ENCODE measurements around the gene BCAR3. TPM values are rescaled to one million over a fixed set of nuclear protein-coding genes. Genes with fewer than 3 reads are reported as not detected.
A peak's percentile ranks its signal among the peaks of the same experiment; 100 is the strongest.

BCAR3 gene
- total and polyA plus RNA-seq, 2 of the 4 experiments (the other 2 are of a cell fraction): 41.4 to 46.4 TPM

DNA sequence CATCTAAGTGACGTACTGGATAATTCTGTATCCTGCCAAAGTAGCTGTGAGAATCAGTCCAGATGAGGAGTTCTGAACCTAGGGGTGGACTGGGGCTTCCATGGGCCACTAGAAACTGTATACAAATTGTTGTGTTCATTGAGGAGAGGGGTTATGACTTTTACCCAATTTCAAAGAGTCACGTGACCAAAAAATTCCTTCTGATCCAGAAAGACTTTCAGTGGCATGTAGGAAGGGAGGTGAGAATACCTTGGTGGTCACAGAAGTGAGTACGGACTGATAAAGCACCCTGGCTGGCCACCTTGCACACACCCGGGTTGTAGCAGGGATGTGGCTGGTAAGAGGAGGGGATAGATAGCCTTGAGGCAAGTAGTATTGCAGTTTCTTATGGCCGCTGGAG, 60.4 kb downstream of the BCAR3 start:
- Histone ChIP-seq H3K9me3 (ENCODE audit: control insufficient read depth, insufficient read depth, low read length) (no peaks in the 10 kb centered on the region), H3K79me1 (ENCODE audit: low read depth in 1 of 2, low read length in 2 of 2) (peaks cover 41 to 91% of the 10 kb centered on the region in 2 experiments), H3K27me3 (ENCODE audit: control insufficient read depth, insufficient read depth, low read length) (no peaks in the 10 kb centered on the region), H4K8ac (ENCODE audit: low read depth in 2 of 2, low read length in 2 of 2) (no peak overlapping the region), H2BK5ac (ENCODE audit: low read depth, low read length, poor library complexity, severe bottlenecking) (no peak overlapping the region), H2BK120ac (ENCODE audit: low read depth, low read length) (no peak overlapping the region), H3K4ac (ENCODE audit: low read depth, low read length) (peak overlapping the region; percentile 12; the same call in 1 of the 2 replicates), H2AK5ac (ENCODE audit: low read depth, low read length) (no peak overlapping the region), H4K20me1 (ENCODE audit: insufficient read depth, low read length) (peaks cover 92% of the 10 kb centered on the region), H2BK20ac (ENCODE audit: low read depth, low read length) (no peak overlapping the region), H4K91ac (ENCODE audit: insufficient read depth, low read depth, low read length) (no peak overlapping the region), H3K4me3 (ENCODE audit: insufficient read depth, low read depth, low read length) (no peak overlapping the region), H3K18ac (ENCODE audit: low read depth, low read length) (no peak overlapping the region), H3K9me1 (ENCODE audit: insufficient read depth, low read length) (peaks cover 63% of the 10 kb centered on the region), H3K56ac (ENCODE audit: extremely low read depth, insufficient read depth, low read length) (no peak overlapping the region), H3K4me1 (ENCODE audit: control insufficient read depth, insufficient read depth, low read length) (peaks cover 44% of the 10 kb centered on the region), H3K27ac (ENCODE audit: insufficient read depth, low read length) (no peak overlapping the region), H3K4me2 (ENCODE audit: low read depth, low read length) (no peak overlapping the region), H3K23ac (ENCODE audit: low read depth, low read length) (no peak overlapping the region), H2AK9ac (replicated peaks; ENCODE audit: low read depth, low read length, poor library complexity) (no peak overlapping the region), H3K36me3 (ENCODE audit: control insufficient read depth, insufficient read depth, low read length) (peaks cover 2% of the 10 kb centered on the region; the same call in 1 of the 2 replicates), H3K14ac (replicated peaks; ENCODE audit: low read depth, low read length) (no peak overlapping the region), H4K5ac (ENCODE audit: low read depth, low read length) (no peak overlapping the region), H2BK15ac (ENCODE audit: low read depth, low read length) (no peak overlapping the region), H3K9ac (ENCODE audit: low read depth, low read length) (no peak overlapping the region), H2AFZ (replicated peaks; ENCODE audit: low read length, poor library complexity) (no peak overlapping the region)
- intact Hi-C loops (cut with micrococcal nuclease): no loop called here
- dilution Hi-C loops (cut with HindIII; ENCODE audit: low sequenced_read_pairs, unreplicated experiment): no loop called here
- in situ Hi-C loops (cut with MboI; ENCODE audit: low sequenced_read_pairs): loop anchor here (10.0 kb wide), 1 partner anchor 176 kb away; the partner anchor contains the start of gene FNBP1L
- CTCF ChIA-PET: no interaction called here
- TF ChIP-seq BHLHE40 (IDR thresholded peaks at IDR 0.05; ENCODE audit: low read depth, low read length) (no peak), RAD21 (IDR thresholded peaks at IDR 0.05; ENCODE audit: low read length) (no peak), MAZ (IDR thresholded peaks at IDR 0.05; ENCODE audit: borderline replicate concordance, low read depth, low read length) (no peak), MXI1 (IDR thresholded peaks at IDR 0.05; ENCODE audit: borderline replicate concordance, low read depth, low read length) (no peak), NFE2L2 (IDR thresholded peaks at IDR 0.05; ENCODE audit: low read depth, low read length) (no peak), FOS (IDR thresholded peaks at IDR 0.05; ENCODE audit: low read depth, low read length) (no peak), RCOR1 (IDR thresholded peaks at IDR 0.05; ENCODE audit: insufficient replicate concordance, low read length) (no peak), MAFK (IDR thresholded peaks at IDR 0.05; ENCODE audit: low read depth, low read length) (no peak), RFX5 (IDR thresholded peaks at IDR 0.05; ENCODE audit: low read depth, low read length) (no peak)
- TF ChIP-seq, protein P1, sequence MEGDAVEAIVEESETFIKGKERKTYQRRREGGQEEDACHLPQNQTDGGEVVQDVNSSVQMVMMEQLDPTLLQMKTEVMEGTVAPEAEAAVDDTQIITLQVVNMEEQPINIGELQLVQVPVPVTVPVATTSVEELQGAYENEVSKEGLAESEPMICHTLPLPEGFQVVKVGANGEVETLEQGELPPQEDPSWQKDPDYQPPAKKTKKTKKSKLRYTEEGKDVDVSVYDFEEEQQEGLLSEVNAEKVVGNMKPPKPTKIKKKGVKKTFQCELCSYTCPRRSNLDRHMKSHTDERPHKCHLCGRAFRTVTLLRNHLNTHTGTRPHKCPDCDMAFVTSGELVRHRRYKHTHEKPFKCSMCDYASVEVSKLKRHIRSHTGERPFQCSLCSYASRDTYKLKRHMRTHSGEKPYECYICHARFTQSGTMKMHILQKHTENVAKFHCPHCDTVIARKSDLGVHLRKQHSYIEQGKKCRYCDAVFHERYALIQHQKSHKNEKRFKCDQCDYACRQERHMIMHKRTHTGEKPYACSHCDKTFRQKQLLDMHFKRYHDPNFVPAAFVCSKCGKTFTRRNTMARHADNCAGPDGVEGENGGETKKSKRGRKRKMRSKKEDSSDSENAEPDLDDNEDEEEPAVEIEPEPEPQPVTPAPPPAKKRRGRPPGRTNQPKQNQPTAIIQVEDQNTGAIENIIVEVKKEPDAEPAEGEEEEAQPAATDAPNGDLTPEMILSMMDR (conservative IDR thresholded peaks at IDR 0.05; ENCODE audit: low read depth, low read length): no peak
- POLR2A ChIA-PET (ENCODE audit: unreplicated experiment): no interaction called here
- ATAC-seq (ENCODE audit: low read depth) (no peak), DNase-seq (no peak)
- no CpG with 5 or more reads among the region's 5 CpGs for WGBS, 2 experiments (ENCODE audit: extremely low coverage in 2 of 2, insufficient read length in 1 of 2)
- BruUV-seq (replicated peaks): no TSS peak

Data from IMR-90 (cell line).